ENCODE measurements around the gene ZNF273.
"Not testable (repeated sequence)": the region's sequence is repeated elsewhere in the genome, so short reads cannot be mapped to it uniquely, and the experiment has no call there.

Gene ZNF273

DNA sequence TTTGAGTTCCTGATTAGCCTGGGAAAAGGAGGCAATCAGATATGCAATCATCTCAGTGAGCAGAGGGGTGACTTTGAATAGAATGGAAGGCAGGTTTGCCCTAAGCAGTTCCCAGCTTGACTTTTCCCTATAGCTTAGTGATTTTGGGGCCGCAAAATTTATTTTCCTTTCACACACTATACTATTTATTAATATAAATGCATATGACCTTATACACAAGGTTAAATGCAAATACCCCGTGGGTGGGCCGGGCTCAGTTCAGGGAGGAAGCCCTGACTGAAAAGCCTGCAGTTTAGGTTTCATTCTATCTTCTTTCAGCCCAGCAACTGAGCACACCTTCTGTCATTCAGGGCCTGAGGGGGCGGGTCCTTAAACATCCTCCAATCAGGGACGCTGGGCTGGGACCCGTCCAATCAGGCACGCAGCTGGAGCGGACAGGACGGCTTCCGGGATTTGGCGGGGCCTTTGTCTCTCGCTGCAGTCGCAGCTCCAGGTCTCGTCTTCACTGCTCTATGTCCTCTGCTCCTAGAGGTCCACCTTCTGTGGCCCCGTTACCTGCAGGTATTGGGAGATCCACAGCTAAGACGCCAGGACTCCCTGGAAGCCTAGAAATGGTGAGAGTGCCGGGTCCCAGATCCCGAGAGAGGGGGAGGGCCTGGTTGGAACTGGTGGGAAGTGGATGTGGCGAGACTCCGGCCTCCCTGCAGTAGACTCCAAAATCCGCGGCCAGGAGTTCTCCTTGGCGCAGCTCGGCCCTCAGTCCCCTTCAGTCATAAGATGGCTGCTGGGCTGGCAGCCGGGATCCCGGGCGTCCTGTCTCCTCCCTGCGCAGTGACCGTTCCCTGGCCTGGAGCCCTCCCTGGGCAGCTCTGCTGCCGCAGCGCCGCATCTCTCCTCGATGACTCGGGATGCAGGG lies at the start of gene ZNF273:
ZNF273 (plus strand) TSS at position 468 of the 916 bp plus-strand sequence; CDS start at position 513, 45 bp downstream.
- DNase-seq, result peak; percentile 98

DNA sequence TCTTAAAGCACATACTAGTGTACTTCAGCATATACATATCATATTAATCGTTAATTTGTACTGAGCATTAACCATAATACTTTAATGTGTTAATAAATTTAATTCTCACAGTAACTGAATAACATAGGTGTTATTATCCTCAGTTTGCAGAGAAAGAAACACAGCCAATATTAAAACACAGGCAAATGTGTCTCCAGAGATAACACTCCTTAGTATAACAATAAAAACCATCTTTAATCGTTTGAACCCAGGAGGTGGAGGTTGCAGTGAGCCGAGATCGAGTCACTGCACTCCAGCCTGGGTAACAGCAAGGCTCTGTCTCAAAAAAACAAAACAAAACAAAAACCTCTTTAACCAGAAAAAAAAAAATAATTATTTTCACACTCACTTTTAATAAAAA lies 49.4 kb upstream of the ZNF273 start:
- no peak for DNase-seq

DNA sequence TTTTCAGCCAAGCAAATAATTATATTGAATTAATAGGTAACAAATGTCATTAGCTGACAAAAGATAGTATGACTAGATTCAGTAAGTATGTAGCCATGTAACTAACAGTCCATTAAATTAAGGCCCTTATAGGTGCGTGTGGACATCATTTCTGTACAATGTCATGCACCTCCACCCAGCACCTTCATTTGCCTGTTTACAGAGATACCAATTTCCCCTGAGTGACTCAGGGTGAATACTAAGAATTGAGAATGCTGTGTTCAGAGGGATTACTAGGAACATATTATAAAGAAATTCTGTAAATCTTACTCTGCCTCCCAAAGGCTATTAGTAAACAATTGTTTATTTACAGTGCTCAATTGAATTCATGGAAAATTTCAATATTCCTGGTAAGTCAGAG lies 48.1 kb upstream of the ZNF273 start:
- DNase-seq, result no peak

GRCh38 chr7:64863021-64863420 lies 40.1 kb upstream of the ZNF273 start:
- DNase-seq, result no peak

DNA sequence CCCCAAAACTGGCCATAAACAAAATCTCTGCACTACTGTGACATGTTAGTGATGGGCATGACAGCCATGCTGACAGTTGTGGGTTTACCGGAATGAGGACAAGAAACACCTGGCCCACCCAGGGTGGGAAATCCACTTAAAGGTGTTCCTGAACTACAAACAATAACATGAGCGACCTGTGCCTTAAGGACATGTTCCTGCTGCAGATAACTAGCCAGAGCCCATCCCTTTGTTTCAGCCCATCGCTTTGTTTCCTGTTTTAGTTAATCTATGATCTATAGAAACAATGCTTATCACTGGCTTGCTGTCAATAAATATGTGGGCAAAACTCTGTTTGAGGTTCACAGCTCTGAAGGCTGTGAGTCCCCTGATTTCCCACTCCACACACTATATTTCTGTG lies 39.5 kb upstream of the ZNF273 start:
- DNase-seq, result not testable (repeated sequence)

- no peak for DNase-seq
These were observed 39.1 kb upstream of the ZNF273 start for GRCh38 chr7:64863969-64864368.

- no peak for DNase-seq
These were observed 35.1 kb upstream of the ZNF273 start for GRCh38 chr7:64867863-64868440.

GRCh38 chr7:64868499-64868898 lies 34.6 kb upstream of the ZNF273 start:
- no peak for DNase-seq

- peak; percentile 32 for DNase-seq
These were observed 33.9 kb upstream of the ZNF273 start for GRCh38 chr7:64869121-64869725.

DNA sequence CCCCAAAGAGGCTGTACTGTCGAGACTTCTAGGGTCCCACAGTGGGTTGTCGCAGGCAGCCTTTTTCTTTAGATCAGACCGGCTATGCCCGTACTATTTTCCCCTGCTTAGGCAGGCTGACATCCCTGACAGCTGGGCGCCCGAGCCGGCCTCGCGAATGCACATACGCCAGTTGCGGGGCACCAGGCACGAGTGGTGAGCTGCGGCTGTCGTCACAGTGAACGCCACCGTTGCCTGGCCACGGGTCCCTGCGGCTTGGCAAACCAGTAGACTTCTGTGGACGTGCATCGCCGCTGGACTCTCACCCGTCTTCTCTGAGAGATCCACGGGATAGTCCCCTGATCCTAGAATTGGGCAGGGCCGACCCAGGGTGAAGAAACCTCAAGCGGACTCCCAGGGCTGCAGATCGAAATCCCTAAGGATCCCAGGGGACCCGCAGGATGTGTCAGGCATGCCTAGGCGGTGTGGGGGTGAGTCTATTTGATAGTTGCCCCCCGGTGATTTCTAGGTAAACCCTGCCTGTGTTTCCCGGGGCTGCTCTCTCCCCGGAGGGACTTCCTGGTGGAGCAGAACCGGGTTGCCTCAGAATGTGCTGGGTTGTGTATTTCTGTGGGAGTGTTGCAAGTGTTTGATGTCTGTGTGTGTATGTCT lies 33.0 kb upstream of the ZNF273 start:
- no peak for DNase-seq

DNA sequence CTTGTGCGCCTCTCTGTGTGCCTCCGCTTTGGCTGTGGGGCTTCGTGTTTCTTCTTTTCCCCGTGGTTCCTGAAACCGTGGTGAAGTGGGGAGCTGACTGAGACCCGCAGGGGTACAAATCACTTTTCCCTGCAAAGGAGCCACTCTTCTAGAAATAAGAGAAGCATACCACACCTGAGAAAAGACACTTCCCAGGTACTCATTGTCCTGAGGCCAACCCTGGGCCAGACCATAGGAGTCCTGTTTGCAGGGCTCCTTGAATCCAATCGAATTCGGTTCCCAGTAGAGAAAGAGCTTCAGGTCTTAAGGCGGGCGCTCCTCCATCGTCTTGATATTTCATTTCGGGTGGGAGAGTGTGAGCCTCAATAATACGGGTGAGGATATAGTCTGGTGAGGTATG lies 32.4 kb upstream of the ZNF273 start:
- no peak for DNase-seq

DNA sequence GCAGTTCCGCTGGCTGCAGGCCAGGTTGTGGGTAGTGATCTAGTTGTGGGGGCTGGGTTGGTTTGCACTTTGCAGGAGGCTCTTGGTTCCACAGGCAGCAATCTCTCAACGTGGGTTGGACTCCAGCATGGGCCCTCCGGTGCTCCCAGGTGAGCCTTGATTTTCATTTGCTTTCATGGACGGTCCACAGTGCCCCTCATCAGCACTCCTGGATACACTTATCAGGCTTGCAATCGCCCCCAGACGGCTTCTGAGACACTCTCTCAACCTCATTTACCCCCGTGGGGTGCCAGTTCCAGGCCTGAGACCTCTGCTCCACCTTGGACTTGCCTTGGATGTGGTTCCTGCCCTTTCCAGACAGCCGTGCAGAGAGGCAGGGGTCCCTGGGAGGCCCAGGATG lies 31.3 kb upstream of the ZNF273 start:
- DNase-seq, result no peak

DNA sequence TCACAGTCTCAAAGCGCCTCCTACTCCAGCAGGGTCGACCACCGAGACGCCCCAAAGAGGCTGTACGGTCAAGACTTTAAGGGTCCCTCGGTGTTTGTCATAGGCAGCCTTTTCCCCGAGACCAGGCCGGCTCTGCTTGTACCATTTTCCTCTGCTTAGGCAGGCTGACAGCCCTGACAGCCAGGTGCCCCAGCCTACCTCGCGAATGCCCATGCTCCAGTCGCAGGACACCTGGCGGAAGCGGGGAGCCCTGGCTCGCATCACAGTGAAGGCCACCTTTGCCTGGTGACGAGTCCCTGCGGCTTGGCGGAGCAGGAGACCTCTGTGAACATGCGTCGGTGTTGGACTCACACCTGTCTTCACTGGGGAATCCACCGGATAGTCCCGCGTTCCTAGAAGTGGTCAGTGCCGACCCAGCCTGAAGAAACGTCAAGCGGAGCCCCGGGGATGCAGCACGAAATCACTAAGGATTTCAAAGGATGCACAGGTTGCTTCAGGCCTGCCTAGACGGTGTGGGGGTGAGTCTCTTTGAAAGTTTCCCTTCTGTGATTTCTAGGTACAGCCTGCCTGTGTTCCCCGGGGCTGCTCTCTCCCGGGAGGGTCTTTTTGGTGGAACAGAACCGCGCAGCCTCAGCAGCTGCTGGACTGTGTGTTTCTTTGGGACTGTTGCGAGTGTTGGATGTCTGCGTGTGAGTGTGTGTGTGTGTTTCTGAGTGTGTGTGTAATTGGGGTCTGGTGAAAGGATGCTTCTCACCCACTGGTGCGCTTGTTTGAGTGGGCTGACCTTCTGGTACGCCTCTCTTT lies 30.5 kb upstream of the ZNF273 start:
- no peak for DNase-seq

GRCh38 chr7:64873155-64873500 lies 29.9 kb upstream of the ZNF273 start:
- DNase-seq, result no peak

GRCh38 chr7:64873517-64873916 lies 29.6 kb upstream of the ZNF273 start:
- no peak for DNase-seq

- DNase-seq, result no peak
These were observed 29.0 kb upstream of the ZNF273 start for GRCh38 chr7:64874114-64874513.

GRCh38 chr7:64874562-64875250 lies 28.4 kb upstream of the ZNF273 start:
- DNase-seq, result peak; percentile 96

- DNase-seq, result peak; percentile 32
These were observed 27.8 kb upstream of the ZNF273 start for GRCh38 chr7:64875258-64875657.

DNA sequence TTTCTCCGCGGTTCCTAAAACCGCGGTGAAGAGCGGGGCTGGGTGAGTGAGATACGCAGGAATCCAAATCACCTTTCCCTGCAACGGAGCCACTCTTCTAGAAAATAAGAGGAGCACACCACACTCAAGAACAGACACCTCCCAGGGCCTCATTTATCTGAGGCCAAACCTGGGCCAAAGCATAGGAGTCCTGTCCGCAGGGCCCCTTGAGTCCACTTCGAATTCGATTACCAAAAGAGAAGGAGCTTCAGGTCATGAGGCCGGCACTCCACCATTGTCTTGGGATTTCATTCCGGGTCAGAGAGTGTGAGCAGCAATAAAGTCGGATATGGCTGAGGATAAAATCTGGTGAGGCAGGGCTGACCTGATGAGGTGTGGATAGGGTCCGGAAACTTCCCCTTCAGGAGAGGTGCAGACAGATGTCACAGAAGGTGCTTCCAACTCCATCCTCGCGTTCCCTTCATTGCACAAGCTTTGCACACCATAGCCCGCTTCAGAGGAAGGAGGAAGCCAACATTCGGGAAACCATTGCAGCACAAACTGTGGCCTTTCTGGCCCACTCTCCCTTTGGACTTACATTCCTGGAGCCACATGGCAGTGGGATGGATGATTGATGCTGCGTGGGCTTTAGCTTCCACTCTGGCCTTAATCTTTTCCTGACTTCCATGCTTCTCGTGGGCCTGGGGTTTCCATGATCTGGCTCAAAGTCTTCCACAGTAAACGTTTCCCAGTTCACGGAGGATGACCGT lies 27.2 kb upstream of the ZNF273 start:
- DNase-seq, result no peak

DNA sequence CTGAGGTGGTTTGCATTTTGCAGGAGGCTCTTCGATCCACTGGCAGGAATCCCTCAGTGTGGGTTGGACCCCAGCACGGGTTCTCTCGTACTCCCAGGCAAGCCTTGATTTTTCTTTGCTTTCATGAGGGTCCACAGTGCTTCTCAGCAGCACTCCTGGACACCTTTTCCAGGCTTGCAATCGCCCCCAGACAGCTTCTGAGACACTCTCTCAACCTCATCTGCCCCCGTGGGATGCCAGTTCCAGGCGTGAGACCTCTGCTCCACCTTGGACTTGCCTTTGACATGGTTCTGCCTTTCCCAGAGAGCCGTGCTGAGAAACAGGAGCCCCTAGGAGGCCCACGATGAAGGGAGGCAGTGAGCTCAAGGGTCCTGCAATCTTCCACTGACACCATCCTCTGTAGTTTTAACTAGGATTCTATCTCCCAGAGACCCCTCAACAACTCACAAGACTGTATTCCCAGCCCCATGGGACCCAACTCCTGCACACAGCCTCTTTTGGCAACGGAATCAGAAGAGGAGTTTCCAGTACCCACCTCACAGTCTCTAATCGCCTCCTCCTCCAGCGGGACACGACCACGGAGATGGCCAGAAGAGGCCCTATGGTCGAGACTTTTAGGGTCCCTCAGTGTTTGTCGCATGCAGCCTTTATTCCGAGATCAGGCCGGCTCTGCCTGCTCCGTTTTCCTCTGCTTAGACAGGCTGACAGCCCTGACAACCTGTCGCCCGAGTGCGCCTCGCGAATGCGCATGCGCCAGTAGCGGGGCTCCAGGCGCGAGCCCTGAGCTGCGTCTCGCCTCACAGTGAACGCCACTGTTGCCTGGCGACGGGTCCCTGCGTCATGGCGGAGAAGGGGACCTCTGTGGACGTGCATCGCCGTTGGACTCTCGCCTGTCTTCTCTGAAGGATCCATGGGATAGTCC lies 26.0 kb upstream of the ZNF273 start:
- peak; percentile 97 for DNase-seq

All from DMS53 (cell line).